Measurements from ENCODE around the gene SKAP2.

SKAP2 gene

GRCh38 chr7:26735976-26736600 lies 128.3 kb downstream of the SKAP2 start:
- Histone ChIP-seq H3K9ac (ENCODE audit: low read length) (no peak overlapping the region), H3K4me1 (ENCODE audit: insufficient read depth, low read length) (no peaks in the 10 kb centered on the region), H3K27ac (ENCODE audit: low read depth, low read length) (no peak overlapping the region), H3K9me3 (ENCODE audit: low read length) (no peaks in the 10 kb centered on the region), H3K36me3 (ENCODE audit: insufficient read depth, low read length) (no peaks in the 10 kb centered on the region), H3K27me3 (ENCODE audit: control insufficient read depth in 1 of 2, insufficient read depth in 2 of 2, low read length in 2 of 2) (no peaks in the 10 kb centered on the region), H3K4me3 (ENCODE audit: low read depth in 1 of 2, low read length in 2 of 2) (no peak overlapping the region)

GRCh38 chr7:26729150-26729775 lies 135.1 kb downstream of the SKAP2 start:
- H3K27ac ChIP-seq (ENCODE audit: low read depth, low read length) = no peak overlapping the region
- no peaks in the 10 kb centered on the region for H3K4me1 ChIP-seq (ENCODE audit: insufficient read depth, low read length)
- H3K27me3 ChIP-seq (ENCODE audit: control insufficient read depth in 1 of 2, insufficient read depth in 2 of 2, low read length in 2 of 2) = no peaks in the 10 kb centered on the region
- H3K4me3 ChIP-seq (ENCODE audit: low read depth in 1 of 2, low read length in 2 of 2) = no peak overlapping the region
- H3K36me3 ChIP-seq (ENCODE audit: insufficient read depth, low read length) = no peaks in the 10 kb centered on the region
- no peaks in the 10 kb centered on the region for H3K9me3 ChIP-seq (ENCODE audit: low read length)
- no peak overlapping the region for H3K9ac ChIP-seq (ENCODE audit: low read length)

DNA sequence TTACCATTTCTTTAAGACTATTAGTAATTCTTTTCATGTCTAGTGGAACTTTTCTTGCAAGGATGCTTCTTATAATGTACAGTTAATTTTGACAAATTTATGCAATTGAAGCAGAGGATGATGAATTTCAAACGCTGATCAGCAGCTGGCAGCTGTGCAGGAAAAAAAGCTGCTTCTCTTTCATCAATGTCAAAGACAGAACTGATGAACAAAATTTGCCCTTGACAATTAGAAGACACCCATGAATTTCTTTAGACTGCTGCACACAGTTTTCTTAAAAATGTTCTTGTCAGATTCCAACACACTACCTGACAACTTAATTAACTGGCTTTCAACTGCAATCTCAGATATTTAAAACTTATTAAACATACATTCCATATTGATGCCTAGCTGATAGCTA lies 138.3 kb downstream of the SKAP2 start:
- Histone ChIP-seq H3K4me3 (ENCODE audit: low read depth in 1 of 2, low read length in 2 of 2) (no peak overlapping the region), H3K27ac (ENCODE audit: low read depth, low read length) (no peak overlapping the region), H3K9ac (ENCODE audit: low read length) (no peak overlapping the region), H3K9me3 (ENCODE audit: low read length) (no peaks in the 10 kb centered on the region), H3K36me3 (ENCODE audit: insufficient read depth, low read length) (no peaks in the 10 kb centered on the region), H3K27me3 (ENCODE audit: control insufficient read depth in 1 of 2, insufficient read depth in 2 of 2, low read length in 2 of 2) (no peaks in the 10 kb centered on the region), H3K4me1 (ENCODE audit: insufficient read depth, low read length) (no peaks in the 10 kb centered on the region)

DNA sequence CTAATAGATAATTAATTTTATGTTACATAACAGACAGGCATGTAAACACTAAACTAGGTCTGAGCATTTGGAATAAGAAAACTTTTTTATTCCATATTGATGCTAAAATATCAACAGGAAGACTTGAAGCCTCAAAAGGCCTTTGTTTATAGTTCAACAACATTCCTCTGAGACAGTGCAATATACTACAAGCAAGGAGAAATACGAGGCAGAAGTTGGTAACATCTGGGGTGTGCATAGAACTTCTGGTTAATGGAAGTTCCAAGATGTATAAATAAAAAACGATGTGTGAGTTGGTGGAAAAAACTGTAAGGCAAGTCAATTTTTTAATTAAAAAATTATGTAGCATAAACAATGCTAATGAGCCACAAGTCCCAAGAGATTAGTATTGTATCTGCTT lies 139.6 kb downstream of the SKAP2 start:
- Histone ChIP-seq H3K36me3 (ENCODE audit: insufficient read depth, low read length) (no peaks in the 10 kb centered on the region), H3K4me3 (ENCODE audit: low read depth in 1 of 2, low read length in 2 of 2) (no peak overlapping the region), H3K9ac (ENCODE audit: low read length) (no peak overlapping the region)

DNA sequence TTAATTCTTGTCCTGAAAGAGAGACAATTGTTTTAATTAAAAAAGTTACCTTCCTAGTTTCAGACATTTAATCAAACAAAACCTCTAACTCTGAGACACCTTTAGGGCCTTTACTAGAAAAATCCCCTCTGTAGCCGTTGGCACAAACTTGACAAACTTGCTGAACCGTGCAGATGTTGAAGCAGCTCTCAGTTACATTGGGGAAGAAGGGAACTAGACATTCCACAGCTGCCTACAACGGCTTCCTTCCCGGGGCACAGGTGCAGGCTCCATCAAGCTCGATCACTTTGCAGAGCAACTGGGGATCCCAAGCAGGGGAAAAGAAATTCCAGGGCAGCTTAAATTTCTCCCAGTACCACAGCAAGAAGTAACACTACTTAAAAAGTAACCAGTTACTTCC lies 141.3 kb downstream of the SKAP2 start:
- Histone ChIP-seq H3K27ac (ENCODE audit: low read depth, low read length) (no peak overlapping the region), H3K36me3 (ENCODE audit: insufficient read depth, low read length) (no peaks in the 10 kb centered on the region), H3K9ac (ENCODE audit: low read length) (no peak overlapping the region), H3K27me3 (ENCODE audit: control insufficient read depth in 1 of 2, insufficient read depth in 2 of 2, low read length in 2 of 2) (no peaks in the 10 kb centered on the region), H3K9me3 (ENCODE audit: low read length) (no peaks in the 10 kb centered on the region), H3K4me1 (ENCODE audit: insufficient read depth, low read length) (no peaks in the 10 kb centered on the region), H3K4me3 (ENCODE audit: low read depth in 1 of 2, low read length in 2 of 2) (no peak overlapping the region)

More for the DNA sequence above, 139.6 kb downstream of the SKAP2 start:
- Histone ChIP-seq H3K27ac (ENCODE audit: low read depth, low read length) (no peak overlapping the region), H3K27me3 (ENCODE audit: control insufficient read depth in 1 of 2, insufficient read depth in 2 of 2, low read length in 2 of 2) (no peaks in the 10 kb centered on the region), H3K9me3 (ENCODE audit: low read length) (no peaks in the 10 kb centered on the region), H3K4me1 (ENCODE audit: insufficient read depth, low read length) (no peaks in the 10 kb centered on the region)

- Histone ChIP-seq H3K4me1 (ENCODE audit: insufficient read depth, low read length) (no peaks in the 10 kb centered on the region), H3K9me3 (ENCODE audit: low read length) (no peaks in the 10 kb centered on the region), H3K9ac (ENCODE audit: low read length) (no peak overlapping the region), H3K36me3 (ENCODE audit: insufficient read depth, low read length) (no peaks in the 10 kb centered on the region), H3K27ac (ENCODE audit: low read depth, low read length) (no peak overlapping the region), H3K4me3 (ENCODE audit: low read depth in 1 of 2, low read length in 2 of 2) (no peak overlapping the region), H3K27me3 (ENCODE audit: control insufficient read depth in 1 of 2, insufficient read depth in 2 of 2, low read length in 2 of 2) (no peaks in the 10 kb centered on the region)
Measured at GRCh38 chr7:26721450-26721849, 142.9 kb downstream of the SKAP2 start.

- Histone ChIP-seq H3K36me3 (ENCODE audit: insufficient read depth, low read length) (no peaks in the 10 kb centered on the region), H3K9ac (ENCODE audit: low read length) (no peak overlapping the region), H3K4me1 (ENCODE audit: insufficient read depth, low read length) (no peaks in the 10 kb centered on the region), H3K9me3 (ENCODE audit: low read length) (no peaks in the 10 kb centered on the region), H3K27me3 (ENCODE audit: control insufficient read depth in 1 of 2, insufficient read depth in 2 of 2, low read length in 2 of 2) (no peaks in the 10 kb centered on the region), H3K27ac (ENCODE audit: low read depth, low read length) (no peak overlapping the region), H3K4me3 (ENCODE audit: low read depth in 1 of 2, low read length in 2 of 2) (no peak overlapping the region)
Measured at GRCh38 chr7:26718063-26718462, 146.3 kb downstream of the SKAP2 start.

DNA sequence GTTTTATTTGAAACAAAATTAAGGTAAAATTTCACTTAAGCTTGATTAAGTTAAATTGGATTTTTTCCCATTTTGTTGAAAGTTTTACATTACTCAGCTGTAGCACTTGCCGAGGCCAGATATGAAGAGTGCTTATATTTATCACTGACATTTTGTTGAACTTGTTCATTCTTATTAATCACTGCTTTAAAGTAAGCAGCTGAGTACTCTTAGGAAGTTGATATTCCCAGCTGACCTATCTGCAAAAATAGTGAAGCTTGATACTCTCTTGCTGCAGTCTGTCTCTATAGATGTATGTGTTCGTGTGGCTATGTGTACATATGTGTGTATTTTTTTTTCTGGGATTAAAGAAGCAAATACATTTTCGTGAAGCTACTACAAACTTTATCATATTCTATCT lies 150.0 kb downstream of the SKAP2 start:
- H3K9me3 ChIP-seq (ENCODE audit: low read length) = no peaks in the 10 kb centered on the region
- H3K9ac ChIP-seq (ENCODE audit: low read length) = no peak overlapping the region
- H3K27me3 ChIP-seq (ENCODE audit: control insufficient read depth in 1 of 2, insufficient read depth in 2 of 2, low read length in 2 of 2) = no peaks in the 10 kb centered on the region
- no peak overlapping the region for H3K4me3 ChIP-seq (ENCODE audit: low read depth in 1 of 2, low read length in 2 of 2)
- H3K27ac ChIP-seq (ENCODE audit: low read depth, low read length) = no peak overlapping the region
- no peaks in the 10 kb centered on the region for H3K36me3 ChIP-seq (ENCODE audit: insufficient read depth, low read length)
- no peaks in the 10 kb centered on the region for H3K4me1 ChIP-seq (ENCODE audit: insufficient read depth, low read length)

DNA sequence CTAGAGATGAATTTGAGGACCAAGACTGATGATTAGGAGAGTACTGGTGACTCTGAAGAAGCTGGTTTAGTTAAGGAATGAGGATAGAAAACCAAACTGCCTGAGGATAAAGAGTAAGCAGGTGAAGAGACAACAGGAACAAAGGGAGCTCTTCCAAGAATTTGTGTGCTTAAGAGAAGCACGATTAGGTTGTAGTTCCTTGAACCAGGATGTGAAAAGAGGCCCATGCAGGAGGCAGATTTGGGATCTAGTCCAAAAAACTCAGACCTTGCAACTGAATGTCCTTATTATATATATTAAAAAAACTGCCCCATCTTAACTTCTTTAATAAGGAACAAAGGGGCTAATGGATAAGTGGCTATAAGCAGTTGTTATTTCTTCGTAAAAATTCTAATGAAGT lies 150.4 kb downstream of the SKAP2 start:
- Histone ChIP-seq H3K9ac (ENCODE audit: low read length) (no peak overlapping the region), H3K27me3 (ENCODE audit: control insufficient read depth in 1 of 2, insufficient read depth in 2 of 2, low read length in 2 of 2) (no peaks in the 10 kb centered on the region), H3K4me1 (ENCODE audit: insufficient read depth, low read length) (no peaks in the 10 kb centered on the region), H3K36me3 (ENCODE audit: insufficient read depth, low read length) (no peaks in the 10 kb centered on the region), H3K27ac (ENCODE audit: low read depth, low read length) (no peak overlapping the region), H3K9me3 (ENCODE audit: low read length) (no peaks in the 10 kb centered on the region), H3K4me3 (ENCODE audit: low read depth in 1 of 2, low read length in 2 of 2) (no peak overlapping the region)

- no peak overlapping the region for H3K27ac ChIP-seq (ENCODE audit: low read depth, low read length)
Measured at GRCh38 chr7:26709210-26709990, 155.0 kb downstream of the SKAP2 start.

GRCh38 chr7:26705567-26705966 lies 158.8 kb downstream of the SKAP2 start:
- Histone ChIP-seq H3K9me3 (ENCODE audit: low read length) (no peaks in the 10 kb centered on the region), H3K4me1 (ENCODE audit: insufficient read depth, low read length) (peaks cover 19% of the 10 kb centered on the region), H3K27me3 (ENCODE audit: control insufficient read depth in 1 of 2, insufficient read depth in 2 of 2, low read length in 2 of 2) (no peaks in the 10 kb centered on the region), H3K27ac (ENCODE audit: low read depth, low read length) (no peak overlapping the region), H3K36me3 (ENCODE audit: insufficient read depth, low read length) (no peaks in the 10 kb centered on the region), H3K9ac (ENCODE audit: low read length) (no peak overlapping the region), H3K4me3 (ENCODE audit: low read depth in 1 of 2, low read length in 2 of 2) (no peak overlapping the region)

More at GRCh38 chr7:26709210-26709990, 155.0 kb downstream of the SKAP2 start:
- Histone ChIP-seq H3K27me3 (ENCODE audit: control insufficient read depth in 1 of 2, insufficient read depth in 2 of 2, low read length in 2 of 2) (no peaks in the 10 kb centered on the region), H3K9ac (ENCODE audit: low read length) (no peak overlapping the region), H3K4me1 (ENCODE audit: insufficient read depth, low read length) (peaks cover 15% of the 10 kb centered on the region), H3K4me3 (ENCODE audit: low read depth in 1 of 2, low read length in 2 of 2) (no peak overlapping the region), H3K9me3 (ENCODE audit: low read length) (no peaks in the 10 kb centered on the region), H3K36me3 (ENCODE audit: insufficient read depth, low read length) (no peaks in the 10 kb centered on the region)

Measured in muscle layer of colon (tissue), 2 donors.